Esophagus (tissue), 2 donors: ENCODE data around the gene KCTD14. TPM values are rescaled to one million over a fixed set of nuclear protein-coding genes. Genes with fewer than 3 reads are reported as not detected.
"Not testable (repeated sequence)": the region's sequence is repeated elsewhere in the genome, so short reads cannot be mapped to it uniquely, and the experiment has no call there.

Experiments used
- H3K27ac ChIP-seq, 2 donors: one replicate each; pipeline ENCODE4 v1.5.1; 2013; ENCODE audit warnings: low read depth in 2 of 2, mild to moderate bottlenecking in 2 of 2, inconsistent platforms in 1 of 2, low read length in 1 of 2, moderate library complexity in 1 of 2
- H3K27me3 ChIP-seq, 2 donors: one replicate each; pipeline ENCODE4 v1.6.1; 2013; ENCODE audit warnings: low read length in 2 of 2, control low read depth in 1 of 2, mild to moderate bottlenecking in 1 of 2; ENCODE audit not compliant: insufficient read depth in 2 of 2, control insufficient read depth in 1 of 2
- H3K36me3 ChIP-seq, 2 donors: one replicate each; pipeline ENCODE4 v1.6.1; 2013; ENCODE audit warnings: low read length in 1 of 2; ENCODE audit not compliant: control insufficient read depth in 2 of 2, insufficient read depth in 2 of 2
- H3K4me1 ChIP-seq, 2 donors: one replicate each; pipeline ENCODE4 v1.6.1; 2013; ENCODE audit warnings: low read length in 1 of 2; ENCODE audit not compliant: control insufficient read depth in 2 of 2, insufficient read depth in 2 of 2
- H3K4me3 ChIP-seq, 2 donors: one replicate each; pipeline ENCODE4 v1.5.1; 2013; ENCODE audit warnings: low read length in 2 of 2, mild to moderate bottlenecking in 2 of 2, low read depth in 1 of 2, moderate library complexity in 1 of 2
- H3K9me3 ChIP-seq, 2 donors: one replicate each; pipeline ENCODE4 v1.6.1; 2013; ENCODE audit warnings: mild to moderate bottlenecking in 2 of 2, low read depth in 1 of 2, low read length in 1 of 2, moderate library complexity in 1 of 2; ENCODE audit not compliant: control insufficient read depth in 2 of 2, insufficient read depth in 1 of 2
- WGBS, 2 donors: extraction: QIAGEN DNeasy Blood & Tissue Kit; methylation state at CpG; one replicate each; pipeline ENCODE4 v1.1.7; 2013; 5-methylcytosine and 5-hydroxymethylcytosine counted together
- polyA plus RNA-seq, 2 donors: library from polyadenylated mRNA; stranded (reverse); fragments of 200-250 nt; gene quantifications; one replicate each; pipeline ENCODE4 v1.2.3, GENCODE V29; 2013
- donor health status: healthy with polysubstance abuse.
- donor health status: Bipolar disorder and iron deficiency.

The KCTD14 gene
- polyA plus RNA-seq, 2 donors: 0.84 to 1.1 TPM

DNA sequence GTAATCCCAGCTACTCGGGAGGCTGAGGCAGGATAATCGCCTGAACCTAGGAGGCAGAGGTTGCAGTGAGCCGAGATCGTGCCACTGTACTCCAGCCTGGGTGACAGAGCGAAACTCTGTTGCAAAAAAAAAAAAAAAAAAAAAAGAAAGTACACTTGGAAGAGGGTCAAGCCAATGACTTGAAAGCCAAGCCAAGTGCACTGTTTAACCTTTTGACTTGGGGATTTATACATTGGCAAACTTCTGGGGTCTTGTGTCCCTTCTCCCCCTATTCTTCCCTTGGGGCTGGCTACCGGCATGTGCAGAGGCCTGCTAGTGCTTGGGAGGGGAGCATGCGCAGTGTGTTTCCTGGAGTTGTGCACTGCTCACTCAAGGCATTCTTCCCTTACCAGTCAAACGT, 26.3 kb upstream of the KCTD14 start:
- H3K27ac ChIP-seq: no peak overlapping the region
- H3K9me3 ChIP-seq: no peaks in the 10 kb centered on the region
- no peaks in the 10 kb centered on the region for H3K4me1 ChIP-seq
- no peak overlapping the region for H3K4me3 ChIP-seq
- WGBS, 2 donors: 79 to 86% methylated on average over 8 of the region's 8 CpGs
- H3K27me3 ChIP-seq: no peaks in the 10 kb centered on the region
- no peaks in the 10 kb centered on the region for H3K36me3 ChIP-seq

DNA sequence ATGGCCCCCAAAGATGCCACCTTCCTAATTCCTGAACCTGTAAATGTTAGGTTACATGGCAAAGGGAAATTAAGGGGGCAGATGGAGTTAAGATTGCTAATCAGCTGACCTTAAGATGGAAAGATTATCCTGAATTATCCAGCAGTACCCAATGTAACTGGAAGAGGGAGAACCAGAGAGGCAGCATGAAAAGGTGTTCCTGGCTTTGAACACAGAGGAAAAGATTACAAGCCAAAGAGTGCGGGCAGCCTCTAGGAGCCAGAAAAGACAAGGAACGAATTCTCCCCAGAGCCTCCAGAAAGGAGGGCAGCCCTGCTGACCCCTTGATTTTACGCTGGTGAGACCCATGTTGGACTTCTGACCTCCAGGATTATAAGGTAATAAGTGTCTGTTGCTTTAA, 25.5 kb upstream of the KCTD14 start:
- Histone ChIP-seq H3K4me1 (no peaks in the 10 kb centered on the region), H3K36me3 (no peaks in the 10 kb centered on the region), H3K9me3 (no peaks in the 10 kb centered on the region), H3K27me3 (no peaks in the 10 kb centered on the region), H3K27ac (no peak overlapping the region), H3K4me3 (no peak overlapping the region)
- WGBS, 2 donors: 83 to 84% methylated on average over 3 of the region's 3 CpGs

DNA sequence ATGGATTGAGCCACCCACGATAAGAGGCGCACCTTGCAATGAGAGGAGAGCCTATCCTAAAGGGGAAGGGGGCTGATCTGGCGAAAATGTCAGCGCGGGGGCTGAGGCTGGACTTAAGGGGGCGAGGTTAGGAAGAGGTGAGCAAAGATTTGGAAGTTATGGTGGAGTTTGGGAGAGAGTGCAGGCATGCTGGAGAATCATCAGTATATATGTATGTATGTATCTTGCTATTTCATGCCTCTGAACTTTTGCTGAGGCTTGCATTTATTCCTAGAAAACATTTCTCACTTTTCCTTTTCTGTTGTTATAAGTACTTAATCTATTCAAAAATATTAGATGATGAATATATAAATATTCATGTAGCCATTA, 23.4 kb upstream of the KCTD14 start:
- WGBS, 2 donors: 20 to 29% methylated on average over 6 of the region's 6 CpGs
- no peak overlapping the region for H3K27ac ChIP-seq
- H3K9me3 ChIP-seq: no peaks in the 10 kb centered on the region
- H3K4me1 ChIP-seq: no peaks in the 10 kb centered on the region
- no peaks in the 10 kb centered on the region for H3K36me3 ChIP-seq
- no peak overlapping the region for H3K4me3 ChIP-seq
- no peaks in the 10 kb centered on the region for H3K27me3 ChIP-seq

DNA sequence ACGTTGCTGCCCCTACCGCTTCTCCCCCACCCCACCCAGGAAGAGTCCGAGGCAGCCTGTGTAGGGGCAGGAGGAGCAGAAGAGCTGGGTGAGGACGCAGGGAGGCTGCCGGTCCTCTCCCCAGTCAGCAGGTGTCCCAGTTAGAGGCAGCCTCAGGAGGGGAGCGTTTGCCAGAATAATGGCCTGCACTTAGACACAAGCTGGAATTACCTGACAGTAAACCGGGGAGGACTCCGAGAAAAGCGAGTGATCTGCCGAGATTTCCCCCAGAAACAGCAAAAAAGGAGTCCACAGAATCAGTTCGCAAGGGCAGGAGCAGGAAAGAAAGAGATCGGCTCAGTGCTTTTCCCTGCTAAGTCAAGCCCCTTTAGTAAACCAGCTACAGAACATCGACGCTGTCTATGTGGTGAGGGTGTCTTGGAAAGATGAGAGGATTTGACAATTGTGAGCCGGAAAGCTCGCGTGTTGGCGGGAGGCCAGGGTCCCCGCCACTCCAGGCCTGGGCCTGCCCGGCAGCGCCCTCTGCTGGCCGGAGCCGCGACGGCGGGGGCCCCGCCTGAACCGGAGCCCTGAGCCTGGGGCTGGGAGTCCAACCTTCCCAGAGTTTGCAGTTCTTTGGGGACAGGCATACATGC, 22.9 kb upstream of the KCTD14 start:
- H3K27ac ChIP-seq: no peak overlapping the region
- peak overlapping the region; percentile 37 to 51 for H3K4me3 ChIP-seq
- no peaks in the 10 kb centered on the region for H3K9me3 ChIP-seq

DNA sequence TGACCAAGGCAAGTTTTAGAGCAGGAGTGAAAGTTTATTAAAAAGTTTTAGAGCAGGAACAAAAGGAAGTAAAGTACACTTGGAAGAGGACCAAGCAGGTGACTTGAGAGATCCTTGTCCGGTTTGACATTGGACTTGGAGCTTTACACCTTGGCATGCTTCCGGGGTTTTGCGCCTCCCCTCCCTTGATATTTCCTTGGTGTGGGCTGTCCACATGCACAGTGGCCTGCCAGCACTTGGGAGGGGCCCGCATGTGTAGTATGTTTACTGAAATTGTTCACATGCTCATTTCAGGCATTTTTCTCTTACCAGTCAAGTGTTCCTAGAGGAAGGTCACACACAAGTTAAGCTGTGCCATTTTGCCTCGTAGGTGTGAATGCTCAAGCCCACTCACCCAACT, 21.6 kb upstream of the KCTD14 start:
- H3K9me3 ChIP-seq: no peaks in the 10 kb centered on the region
- WGBS, 2 donors: 78% methylated on average over 5 of the region's 5 CpGs
- no peak overlapping the region for H3K27ac ChIP-seq
- H3K36me3 ChIP-seq: no peaks in the 10 kb centered on the region
- H3K4me1 ChIP-seq: peaks cover 0 to 4% of the 10 kb centered on the region in 2 donors
- H3K27me3 ChIP-seq: no peaks in the 10 kb centered on the region
- no peak overlapping the region for H3K4me3 ChIP-seq

More for the DNA sequence above, 22.9 kb upstream of the KCTD14 start:
- Histone ChIP-seq H3K36me3 (no peaks in the 10 kb centered on the region), H3K4me1 (peaks cover 0 to 2% of the 10 kb centered on the region in 2 donors), H3K27me3 (no peaks in the 10 kb centered on the region)
- WGBS, 2 donors: 3 to 6% methylated on average over 28 of the region's 28 CpGs

DNA sequence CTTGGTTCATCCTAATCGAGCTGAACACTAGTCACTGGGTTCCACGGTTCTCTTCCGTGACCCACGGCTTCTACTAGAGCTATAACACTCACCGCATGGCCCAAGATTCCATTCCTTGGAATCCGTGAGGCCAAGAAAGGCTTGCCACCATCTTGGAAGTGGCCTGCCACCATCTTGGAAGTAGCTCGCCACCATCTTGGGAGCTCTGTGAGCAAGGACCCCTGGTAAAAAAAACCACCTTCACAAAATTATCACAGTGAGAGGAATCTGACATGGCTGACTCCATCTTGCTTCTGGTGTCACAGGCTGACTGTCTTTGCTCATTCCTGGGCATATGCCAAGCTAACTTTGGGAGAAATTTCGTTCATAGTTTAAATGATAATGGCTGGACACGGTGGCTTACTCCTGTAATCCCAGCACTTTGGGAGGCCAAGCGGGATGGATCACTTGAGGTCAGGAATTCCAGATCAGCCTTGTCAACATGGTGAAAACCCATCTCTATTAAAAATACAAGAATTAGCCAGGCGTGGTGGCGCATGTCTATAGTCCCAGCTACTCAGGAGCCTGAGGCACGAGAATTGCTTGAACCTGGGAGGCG, 18.9 kb upstream of the KCTD14 start:
- Histone ChIP-seq H3K36me3 (no peaks in the 10 kb centered on the region), H3K9me3 (no peaks in the 10 kb centered on the region), H3K27ac (no peak overlapping the region), H3K4me3 (no peak overlapping the region), H3K27me3 (no peaks in the 10 kb centered on the region), H3K4me1 (peaks cover 0 to 4% of the 10 kb centered on the region in 2 donors)
- WGBS, 2 donors: 80 to 86% methylated on average over 14 of the region's 14 CpGs

DNA sequence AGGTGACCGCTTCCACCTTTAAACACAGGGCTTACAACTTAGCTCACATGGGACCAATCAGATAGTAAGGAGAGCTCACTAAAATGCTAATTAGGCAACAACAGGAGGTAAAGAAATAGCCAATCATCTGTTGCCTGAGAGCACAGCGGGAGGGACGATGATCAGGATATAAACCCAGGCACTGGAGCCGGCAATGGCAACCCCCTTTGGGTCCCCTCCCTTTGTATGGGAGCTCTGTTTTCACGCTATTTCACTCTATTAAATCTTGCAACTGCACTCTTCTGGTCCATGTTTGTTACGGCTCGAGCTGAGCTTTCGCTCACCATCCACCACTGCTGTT, 18.3 kb upstream of the KCTD14 start:
- not testable (repeated sequence) for H3K36me3 ChIP-seq, H3K4me3 ChIP-seq, H3K27ac ChIP-seq, H3K27me3 ChIP-seq, H3K4me1 ChIP-seq, H3K9me3 ChIP-seq
- 96 to 97% methylated on average over 8 of the region's 8 CpGs for WGBS, 2 donors

DNA sequence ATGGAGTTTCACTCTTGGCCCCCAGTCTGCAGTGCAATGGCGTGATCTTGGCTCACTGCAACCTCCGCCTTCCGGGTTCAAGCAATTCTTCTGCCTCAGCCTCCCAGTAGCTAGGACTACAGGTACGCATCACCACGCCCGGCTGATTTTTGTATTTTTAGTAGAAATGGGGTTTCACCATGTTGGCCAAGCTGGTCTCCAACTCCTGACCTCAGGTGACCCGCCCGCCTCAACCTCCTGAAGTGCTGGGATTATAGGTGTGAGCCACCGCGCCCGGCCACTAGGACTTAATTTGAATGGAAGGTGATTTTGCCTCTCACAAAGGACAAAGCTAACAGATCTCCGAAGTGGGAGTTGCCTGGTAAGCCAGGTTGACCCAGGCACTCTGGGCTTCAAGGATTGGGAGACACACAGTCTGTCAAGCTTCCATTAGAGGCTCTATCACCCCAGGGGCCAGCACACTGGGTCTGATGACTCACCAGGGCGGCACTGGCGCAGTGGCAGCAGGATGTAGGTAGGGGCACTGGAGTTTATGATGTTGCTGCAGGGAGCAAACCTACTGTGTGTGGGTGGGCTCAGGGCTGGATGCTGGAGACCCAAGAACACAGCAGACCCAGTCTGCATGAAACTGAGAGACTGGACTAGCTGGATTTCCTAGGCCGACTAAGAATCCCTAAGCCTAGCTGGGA, 17.8 kb upstream of the KCTD14 start:
- 84 to 92% methylated on average over 15 of the region's 15 CpGs for WGBS, 2 donors
- Histone ChIP-seq H3K27me3 (no peaks in the 10 kb centered on the region), H3K36me3 (no peaks in the 10 kb centered on the region), H3K27ac (no peak overlapping the region), H3K4me3 (no peak overlapping the region), H3K4me1 (peaks cover 0 to 4% of the 10 kb centered on the region in 2 donors), H3K9me3 (no peaks in the 10 kb centered on the region)

DNA sequence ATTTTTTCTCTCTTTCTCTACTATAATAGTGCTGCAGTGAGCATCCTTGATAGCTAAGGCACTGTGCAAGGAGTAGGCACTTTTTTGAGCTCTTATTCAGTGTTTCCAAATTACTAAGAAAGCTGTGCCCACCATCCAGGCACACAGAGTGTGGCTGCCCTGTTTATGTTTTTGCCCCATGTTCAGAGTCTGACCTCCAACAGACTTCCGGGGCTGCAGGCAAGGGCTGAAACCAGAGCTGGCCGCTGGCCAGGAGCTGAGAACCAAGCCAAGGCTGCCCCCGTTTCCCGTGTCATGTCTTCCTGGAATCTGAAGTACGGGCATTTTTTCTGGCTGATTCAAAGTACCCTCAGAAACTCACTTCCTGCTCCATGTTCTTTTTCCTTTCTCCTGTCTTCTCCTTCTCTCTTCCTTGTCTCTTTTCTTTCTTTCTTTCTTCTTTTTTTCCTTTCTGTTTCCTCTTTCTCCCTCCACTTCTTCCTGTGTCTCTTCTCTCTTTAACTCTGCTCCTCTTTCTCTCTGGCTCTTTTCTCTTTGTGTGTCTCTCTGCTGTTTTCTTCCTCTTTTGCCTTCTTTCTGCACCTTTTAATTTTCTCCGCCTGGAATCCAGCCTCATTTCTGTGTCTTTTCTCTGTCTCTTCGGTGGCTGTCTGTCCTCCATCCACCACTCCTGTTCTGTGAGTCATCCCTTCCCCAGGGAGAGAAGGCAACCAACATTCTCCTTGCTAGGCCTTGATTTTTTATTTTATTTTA, 17.0 kb upstream of the KCTD14 start:
- Histone ChIP-seq H3K36me3 (no peaks in the 10 kb centered on the region), H3K9me3 (no peaks in the 10 kb centered on the region), H3K4me3 (no peak overlapping the region), H3K4me1 (peaks cover 0 to 4% of the 10 kb centered on the region in 2 donors), H3K27ac (no peak overlapping the region), H3K27me3 (no peaks in the 10 kb centered on the region)
- 18 to 25% methylated on average over 7 of the region's 7 CpGs for WGBS, 2 donors
